Esophagus (tissue), 2 donors: ENCODE measurements around the gene ZNF350. TPM values are rescaled to one million over a fixed set of nuclear protein-coding genes. Genes with fewer than 3 reads are reported as not detected.
"Not testable (repeated sequence)": the region's sequence is repeated elsewhere in the genome, so short reads cannot be mapped to it uniquely, and the experiment has no call there.

Experiments used
- H3K27ac ChIP-seq, 2 donors: one replicate each; pipeline ENCODE4 v1.5.1; 2013; ENCODE audit warnings: low read depth in 2 of 2, mild to moderate bottlenecking in 2 of 2, inconsistent platforms in 1 of 2, low read length in 1 of 2, moderate library complexity in 1 of 2
- H3K27me3 ChIP-seq, 2 donors: one replicate each; pipeline ENCODE4 v1.6.1; 2013; ENCODE audit warnings: low read length in 2 of 2, control low read depth in 1 of 2, mild to moderate bottlenecking in 1 of 2; ENCODE audit not compliant: insufficient read depth in 2 of 2, control insufficient read depth in 1 of 2
- H3K36me3 ChIP-seq, 2 donors: one replicate each; pipeline ENCODE4 v1.6.1; 2013; ENCODE audit warnings: low read length in 1 of 2; ENCODE audit not compliant: control insufficient read depth in 2 of 2, insufficient read depth in 2 of 2
- H3K4me1 ChIP-seq, 2 donors: one replicate each; pipeline ENCODE4 v1.6.1; 2013; ENCODE audit warnings: low read length in 1 of 2; ENCODE audit not compliant: control insufficient read depth in 2 of 2, insufficient read depth in 2 of 2
- H3K4me3 ChIP-seq, 2 donors: one replicate each; pipeline ENCODE4 v1.5.1; 2013; ENCODE audit warnings: low read length in 2 of 2, mild to moderate bottlenecking in 2 of 2, low read depth in 1 of 2, moderate library complexity in 1 of 2
- H3K9me3 ChIP-seq, 2 donors: one replicate each; pipeline ENCODE4 v1.6.1; 2013; ENCODE audit warnings: mild to moderate bottlenecking in 2 of 2, low read depth in 1 of 2, low read length in 1 of 2, moderate library complexity in 1 of 2; ENCODE audit not compliant: control insufficient read depth in 2 of 2, insufficient read depth in 1 of 2
- WGBS, 2 donors: extraction: QIAGEN DNeasy Blood & Tissue Kit; methylation state at CpG; one replicate each; pipeline ENCODE4 v1.1.7; 2013; 5-methylcytosine and 5-hydroxymethylcytosine counted together
- polyA plus RNA-seq, 2 donors: library from polyadenylated mRNA; stranded (reverse); fragments of 200-250 nt; gene quantifications; one replicate each; pipeline ENCODE4 v1.2.3, GENCODE V29; 2013
- donor health status: healthy with polysubstance abuse.
- donor health status: Bipolar disorder and iron deficiency.

ZNF350 gene
- polyA plus RNA-seq, result 1 to 10 TPM; 5.1 to 6.4 TPM

DNA sequence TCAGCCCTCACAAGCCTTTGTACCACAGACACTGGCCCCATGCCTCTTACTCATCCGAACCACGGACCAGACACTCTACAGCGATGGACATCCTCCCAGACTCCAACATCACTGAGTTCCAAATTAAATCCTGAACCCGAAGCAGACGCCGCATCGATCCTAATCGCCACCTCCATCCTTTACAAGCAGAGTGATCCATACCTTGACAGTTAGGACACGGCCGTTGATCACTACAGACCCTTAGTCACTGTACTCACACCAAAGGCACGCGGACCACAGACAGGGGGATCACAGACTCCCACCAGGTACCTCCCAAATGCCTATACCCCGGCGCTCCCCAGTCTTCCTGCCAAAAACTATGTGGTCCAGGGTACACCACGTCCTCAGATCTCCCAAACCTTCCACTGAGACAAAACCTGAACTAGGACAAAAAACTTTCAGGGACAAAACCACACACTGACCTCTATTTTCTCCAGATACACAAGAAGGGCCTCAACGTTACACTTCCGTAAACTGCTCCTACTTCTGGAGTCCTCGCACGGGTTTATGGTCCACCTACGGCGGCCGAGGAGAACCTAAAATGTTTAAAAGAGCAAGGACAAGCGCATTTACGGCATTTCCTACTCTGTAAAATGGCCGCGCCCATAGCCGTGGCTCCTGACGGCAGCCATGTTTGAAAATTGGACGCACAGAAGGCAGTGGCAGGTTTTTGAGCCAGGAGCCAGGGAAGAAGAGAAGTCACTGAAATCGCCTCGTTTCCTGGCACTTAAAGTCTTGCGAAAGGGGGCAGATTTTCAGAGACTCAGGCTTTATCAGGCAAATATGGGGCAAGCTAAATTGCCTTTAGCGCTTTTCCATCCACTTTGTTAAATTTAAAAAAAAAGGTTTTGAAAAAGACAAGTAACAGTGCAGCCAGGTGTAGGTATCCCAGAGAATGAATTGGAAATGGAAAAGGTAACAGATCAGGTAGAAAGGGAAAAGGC lies at the start of gene ZNF350:
TSS of gene ZNF350 (minus strand) at position 532 of the 983 bp plus-strand sequence. CDS start 12,480 bp downstream, outside the sequence.
- H3K9me3 ChIP-seq, result peaks cover 3 to 9% of the 10 kb centered on the region in 2 donors
- H3K4me3 ChIP-seq, result peak within 1 kb of the TSS; percentile 89 to 99
- peak within 1 kb of the TSS; percentile 38 to 84 for H3K27ac ChIP-seq
- H3K4me1 ChIP-seq, result no peaks in the 10 kb centered on the region
- no peaks in the 10 kb centered on the region for H3K36me3 ChIP-seq
- 2 to 3% methylated on average over 33 of the region's 33 CpGs for WGBS, 2 donors
- H3K27me3 ChIP-seq, result no peaks in the 10 kb centered on the region

DNA sequence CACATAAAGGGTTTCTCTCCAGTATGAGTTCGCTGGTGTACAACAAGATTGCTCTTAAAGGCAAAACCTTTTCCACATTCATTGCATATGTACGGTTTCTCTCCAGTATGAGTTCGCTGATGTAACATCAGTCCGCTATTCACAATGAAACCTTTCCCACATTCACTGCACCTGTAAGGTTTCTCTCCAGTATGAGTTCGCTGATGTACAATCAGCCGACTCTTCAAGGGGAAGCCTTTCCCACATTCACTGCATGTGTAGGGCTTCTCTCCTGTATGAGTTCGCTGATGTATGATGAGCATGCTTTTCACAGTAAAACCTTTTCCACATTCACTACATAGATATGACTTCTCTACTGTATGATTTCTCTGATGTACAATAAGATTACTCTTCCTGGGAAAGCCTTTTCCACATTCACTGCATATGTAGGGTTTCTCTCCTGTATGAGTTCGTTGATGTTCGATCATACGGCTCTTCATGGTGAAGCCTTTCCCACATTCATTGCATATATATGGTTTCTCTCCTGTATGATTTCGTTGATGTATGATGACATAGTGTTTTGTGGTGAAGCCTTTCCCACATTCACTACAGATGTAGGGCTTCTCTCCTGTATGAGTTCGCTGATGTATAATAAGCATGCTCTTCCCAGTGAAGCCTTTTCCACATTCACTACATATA lies 47.5 kb upstream of the ZNF350 start:
- Histone ChIP-seq H3K27ac (no peak overlapping the region), H3K36me3 (peaks cover 21 to 40% of the 10 kb centered on the region in 2 donors), H3K4me1 (no peaks in the 10 kb centered on the region), H3K27me3 (no peaks in the 10 kb centered on the region), H3K4me3 (no peak overlapping the region), H3K9me3 (peaks cover 15 to 37% of the 10 kb centered on the region in 2 donors)
- WGBS, 2 donors, result 97 to 99% methylated on average over 12 of the region's 12 CpGs

GRCh38 chr19:52028780-52029123 lies 42.1 kb upstream of the ZNF350 start:
- Histone ChIP-seq H3K4me3 (peak overlapping the region; percentile 84 to 89), H3K27me3 (no peaks in the 10 kb centered on the region), H3K36me3 (peaks cover under 1 to 13% of the 10 kb centered on the region in 2 donors), H3K4me1 (no peaks in the 10 kb centered on the region), H3K9me3 (peaks cover 4 to 18% of the 10 kb centered on the region in 2 donors), H3K27ac (peak overlapping the region; percentile 89 to 99)
- 16 to 17% methylated on average over 5 of the region's 5 CpGs for WGBS, 2 donors

DNA sequence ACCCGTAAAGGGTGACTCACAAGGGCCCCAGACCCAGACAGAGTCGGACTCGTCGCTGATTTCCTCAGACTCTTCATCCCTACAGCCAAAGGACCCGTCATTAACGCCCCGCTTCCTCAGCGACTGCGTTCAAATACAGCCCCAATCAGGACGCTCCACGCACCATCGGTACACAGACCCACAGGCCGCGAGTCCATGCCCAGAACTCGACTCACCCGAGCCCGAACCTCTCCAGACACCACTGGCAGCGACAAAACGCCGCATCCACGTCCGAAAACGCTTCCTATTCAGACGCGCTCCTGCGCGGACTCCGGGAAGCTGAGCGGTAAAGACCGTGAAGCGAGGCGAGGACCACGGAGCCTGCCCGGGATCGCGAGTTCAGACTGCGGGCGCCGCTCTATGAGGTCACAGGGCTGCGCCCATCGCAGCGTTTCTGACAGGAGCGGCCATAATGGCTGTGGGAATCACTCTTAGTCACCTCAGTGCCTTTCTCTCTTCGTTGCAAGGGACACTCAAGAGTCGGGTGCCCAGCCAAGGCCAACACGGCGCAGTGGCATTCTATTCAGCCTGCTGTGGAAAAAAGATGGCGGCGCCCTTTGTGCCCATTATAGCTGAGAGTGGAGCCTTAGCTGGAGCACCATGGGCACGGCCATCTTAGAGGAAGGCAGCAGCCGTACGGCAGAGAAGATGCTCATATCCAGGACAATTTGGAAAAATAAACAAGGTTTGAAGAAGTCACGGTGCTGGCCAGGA lies 41.6 kb upstream of the ZNF350 start, which contains the start of gene ZNF614:
TSS of gene ZNF614 (minus strand) at position 353 of the 753 bp plus-strand sequence. CDS start 2,634 bp downstream, outside the sequence.
- peaks cover 2 to 15% of the 10 kb centered on the region in 2 donors for H3K36me3 ChIP-seq
- WGBS, 2 donors, result 0 to 1% methylated on average over 53 of the region's 53 CpGs
- no peaks in the 10 kb centered on the region for H3K4me1 ChIP-seq
- peak within 1 kb of the TSS; percentile 89 to 99 for H3K27ac ChIP-seq
- peak within 1 kb of the TSS; percentile 84 to 89 for H3K4me3 ChIP-seq
- H3K27me3 ChIP-seq, result no peaks in the 10 kb centered on the region
- H3K9me3 ChIP-seq, result peaks cover 4 to 19% of the 10 kb centered on the region in 2 donors

DNA sequence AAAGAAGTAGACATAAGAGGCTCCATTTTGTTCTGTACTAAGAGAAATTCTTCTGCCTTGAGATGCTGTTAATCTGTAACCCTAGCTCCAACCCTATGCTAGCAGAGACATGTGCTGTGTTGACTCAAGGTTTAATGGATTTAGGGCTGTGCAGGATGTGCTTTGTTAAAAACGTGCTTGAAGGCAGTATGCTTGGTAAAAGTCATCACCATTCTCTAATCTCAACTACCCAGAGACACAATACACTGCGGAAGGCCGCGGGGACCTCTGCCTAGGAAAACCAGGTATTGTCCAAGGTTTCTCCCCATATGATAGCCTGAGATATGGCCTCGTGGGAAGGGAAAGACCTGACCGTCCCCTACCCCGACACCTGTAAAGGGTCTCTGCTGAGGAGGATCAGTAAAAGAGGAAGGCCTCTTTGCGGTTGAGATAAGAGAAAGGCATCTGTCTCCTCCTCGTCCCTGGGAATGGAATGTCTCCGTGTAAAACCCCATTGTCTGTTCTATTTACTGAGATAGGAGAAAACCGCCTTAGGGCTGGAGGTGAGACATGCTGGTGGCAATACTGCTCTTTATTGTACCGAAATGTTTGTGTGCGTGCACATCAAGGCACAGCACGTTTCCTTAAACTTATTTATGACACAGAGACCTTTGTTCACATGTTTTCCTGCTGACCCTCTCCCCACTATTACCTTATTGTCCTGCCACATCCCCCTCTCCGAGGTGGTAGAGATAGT lies 39.8 kb upstream of the ZNF350 start:
- Histone ChIP-seq H3K9me3 (peaks cover 8 to 21% of the 10 kb centered on the region in 2 donors), H3K36me3 (peaks cover 3 to 19% of the 10 kb centered on the region in 2 donors)
- not testable (repeated sequence) for H3K27ac ChIP-seq, H3K4me1 ChIP-seq, H3K4me3 ChIP-seq, H3K27me3 ChIP-seq
- 80% methylated on average over 15 of the region's 15 CpGs for WGBS, 2 donors

DNA sequence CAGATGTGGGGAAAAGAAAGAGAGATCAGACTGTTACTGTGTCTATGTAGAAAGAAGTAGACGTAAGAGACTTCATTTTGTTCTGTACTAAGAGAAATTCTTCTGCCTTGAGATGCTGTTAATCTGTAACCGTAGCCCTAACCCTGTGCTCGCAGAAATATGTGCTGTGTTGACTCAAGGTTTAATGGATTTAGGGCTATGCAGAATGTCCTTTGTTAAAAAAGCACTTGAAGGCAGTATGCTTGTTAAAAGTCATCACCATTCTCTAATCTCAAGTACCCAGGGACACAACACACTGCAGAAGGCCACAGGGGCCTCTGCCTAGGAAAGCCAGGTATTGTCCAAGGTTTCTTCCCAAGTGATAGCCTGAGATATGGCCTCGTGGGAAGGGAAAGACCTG lies 37.8 kb upstream of the ZNF350 start:
- not testable (repeated sequence) for H3K4me1 ChIP-seq, H3K27me3 ChIP-seq, H3K4me3 ChIP-seq, H3K27ac ChIP-seq
- Histone ChIP-seq H3K36me3 (peaks cover 10 to 29% of the 10 kb centered on the region in 2 donors), H3K9me3 (peaks cover 8 to 27% of the 10 kb centered on the region in 2 donors)
- 89 to 90% methylated on average over 4 of the region's 4 CpGs for WGBS, 2 donors

DNA sequence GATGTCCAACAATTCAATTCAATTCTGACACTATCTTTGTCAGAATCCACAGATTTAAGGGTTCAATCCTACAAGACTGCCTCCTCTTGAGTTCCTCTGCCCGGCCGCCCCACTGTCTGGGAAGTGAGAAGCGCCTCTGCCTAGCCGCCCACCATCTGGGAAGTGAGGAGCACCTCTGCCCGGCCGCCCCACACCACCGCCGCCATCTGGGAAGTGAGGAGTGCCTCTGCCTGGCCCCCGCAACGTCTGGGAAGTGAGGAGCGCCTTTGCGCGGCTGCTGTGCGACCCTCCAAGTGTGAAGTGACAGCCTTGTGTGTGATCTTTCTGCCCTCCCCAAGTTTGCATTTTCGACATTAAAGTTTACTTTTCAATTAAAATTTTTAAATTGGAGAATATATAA lies 35.6 kb upstream of the ZNF350 start:
- 97 to 98% methylated on average over 15 of the region's 15 CpGs for WGBS, 2 donors
- Histone ChIP-seq H3K4me3 (no peak overlapping the region), H3K36me3 (peaks cover 15 to 39% of the 10 kb centered on the region in 2 donors), H3K27ac (no peak overlapping the region), H3K27me3 (no peaks in the 10 kb centered on the region), H3K4me1 (no peaks in the 10 kb centered on the region), H3K9me3 (peaks cover 8 to 33% of the 10 kb centered on the region in 2 donors)

GRCh38 chr19:52020506-52020905 lies 33.9 kb upstream of the ZNF350 start:
- WGBS, 2 donors, result 97 to 99% methylated on average over 4 of the region's 4 CpGs
- H3K36me3 ChIP-seq, result peaks cover 23 to 53% of the 10 kb centered on the region in 2 donors

More at GRCh38 chr19:52020506-52020905, 33.9 kb upstream of the ZNF350 start:
- Histone ChIP-seq H3K9me3 (peaks cover 12 to 37% of the 10 kb centered on the region in 2 donors), H3K4me1 (no peaks in the 10 kb centered on the region), H3K27ac (no peak overlapping the region), H3K27me3 (no peaks in the 10 kb centered on the region), H3K4me3 (no peak overlapping the region)
